Mesendoderm (in vitro differentiated cells): ENCODE measurements around the gene STX11.
"Not testable (repeated sequence)": the region's sequence is repeated elsewhere in the genome, so short reads cannot be mapped to it uniquely, and the experiment has no call there.

Source experiments
- DNase-seq: peaks from one replicate; pipeline ENCODE4 v3.0.0; 2013
- H2AK5ac ChIP-seq: 2 replicates; pipeline ENCODE4 v1.6.1; 2013; ENCODE audit warnings: low read length, inconsistent platforms
- H2BK120ac ChIP-seq: 2 replicates; pipeline ENCODE4 v1.6.1; 2013; ENCODE audit warnings: low read depth, mild to moderate bottlenecking, low read length, moderate library complexity, mixed read lengths
- H2BK15ac ChIP-seq: replicated peaks from 2 replicates; pipeline ENCODE4 v1.6.1; 2013; ENCODE audit warnings: low read depth, mild to moderate bottlenecking, moderate library complexity
- H2BK5ac ChIP-seq: 2 replicates; pipeline ENCODE4 v1.6.1; 2013; ENCODE audit warnings: low read length, inconsistent platforms
- H3K18ac ChIP-seq: 2 replicates; pipeline ENCODE4 v1.6.1; 2013; ENCODE audit warnings: mild to moderate bottlenecking, low read length, mixed read lengths
- H3K23ac ChIP-seq: one replicate; pipeline ENCODE4 v1.6.1; 2013; ENCODE audit warnings: low read length
- H3K27ac ChIP-seq: 2 replicates; pipeline ENCODE4 v1.5.1; 2013; ENCODE audit warnings: low read depth, mild to moderate bottlenecking, inconsistent platforms, low read length, moderate library complexity
- H3K27me3 ChIP-seq: 2 replicates; pipeline ENCODE4 v1.6.1; 2013; ENCODE audit warnings: low read length, control low read depth, mild to moderate bottlenecking, inconsistent platforms; ENCODE audit not compliant: insufficient read depth, poor library complexity
- H3K36me3 ChIP-seq: 2 replicates; pipeline ENCODE4 v1.6.1; 2013; ENCODE audit warnings: low read length, inconsistent platforms; ENCODE audit not compliant: control insufficient read depth, insufficient read depth
- H3K4ac ChIP-seq: one replicate; pipeline ENCODE4 v1.6.1; 2013; ENCODE audit warnings: low read depth, mild to moderate bottlenecking, low read length, moderate library complexity
- H3K4me1 ChIP-seq: 2 replicates; pipeline ENCODE4 v1.6.1; 2013; ENCODE audit warnings: low read depth, low read length, inconsistent platforms; ENCODE audit not compliant: control insufficient read depth
- H3K4me2 ChIP-seq: 2 replicates; pipeline ENCODE4 v1.6.1; 2013; ENCODE audit warnings: low read length
- H3K4me3 ChIP-seq: 2 replicates; pipeline ENCODE4 v1.5.1; 2013; ENCODE audit warnings: mild to moderate bottlenecking, low read length
- H3K56ac ChIP-seq: one replicate; pipeline ENCODE4 v1.6.1; 2013; ENCODE audit warnings: low read length
- H3K79me1 ChIP-seq: 2 replicates; pipeline ENCODE4 v1.6.1; 2013; ENCODE audit warnings: low read length, inconsistent platforms
- H3K79me2 ChIP-seq: 2 replicates; pipeline ENCODE4 v1.6.1; 2013; ENCODE audit warnings: mild to moderate bottlenecking, low read length; ENCODE audit not compliant: control insufficient read depth, insufficient read depth
- H3K9ac ChIP-seq: 2 replicates; pipeline ENCODE4 v1.6.1; 2013; ENCODE audit warnings: low read length, inconsistent platforms
- H4K5ac ChIP-seq: one replicate; pipeline ENCODE4 v1.6.1; 2013; ENCODE audit warnings: low read length
- H4K8ac ChIP-seq: one replicate; pipeline ENCODE4 v1.6.1; 2013; ENCODE audit warnings: low read depth, mild to moderate bottlenecking, control low read depth, low read length, moderate library complexity
- WGBS: extraction: QIAGEN DNeasy Blood & Tissue Kit; methylation state at CpG from one replicate; pipeline ENCODE4 v1.1.7; 2013; ENCODE audit warnings: low lambda C conversion rate, missing lambda C conversion rate; ENCODE audit not compliant: insufficient coverage; ENCODE audit errors: extremely low coverage; 5-methylcytosine and 5-hydroxymethylcytosine counted together

Gene STX11

DNA sequence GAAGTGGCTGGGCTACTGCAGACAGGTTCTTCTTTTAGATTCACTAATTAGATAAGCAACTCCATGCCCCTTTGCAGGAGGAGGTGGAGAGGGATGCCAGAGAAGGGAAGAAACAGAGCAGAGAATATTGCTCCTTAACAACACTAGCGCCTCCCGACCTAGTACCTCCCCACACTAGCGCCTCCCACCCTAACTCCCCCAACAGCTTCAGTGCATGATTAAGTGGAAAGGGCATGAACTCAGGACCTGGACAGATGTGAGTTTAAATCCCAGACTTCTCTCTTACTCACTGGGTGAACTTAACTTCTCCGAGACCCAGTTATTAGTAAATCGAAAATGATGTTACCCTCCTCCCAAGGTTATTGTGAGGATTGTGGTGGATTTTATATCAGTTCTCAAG lies 25.7 kb downstream of the STX11 start:
- H3K27me3 ChIP-seq: no peaks in the 10 kb centered on the region
- no peaks in the 10 kb centered on the region for H3K4me1 ChIP-seq
- H3K79me1 ChIP-seq: no peaks in the 10 kb centered on the region
- no peaks in the 10 kb centered on the region for H3K79me2 ChIP-seq
- H3K36me3 ChIP-seq: no peaks in the 10 kb centered on the region
- no peak overlapping the region for H3K9ac ChIP-seq
- no peak overlapping the region for H3K56ac ChIP-seq
- no peak overlapping the region for H2BK15ac ChIP-seq
- no peak overlapping the region for H2AK5ac ChIP-seq
- no peak overlapping the region for H3K4me2 ChIP-seq
- H2BK120ac ChIP-seq: no peak overlapping the region
- no peak overlapping the region for H2BK5ac ChIP-seq
- no peak overlapping the region for H4K8ac ChIP-seq
- no peak overlapping the region for H3K27ac ChIP-seq
- no CpG with 5 or more reads among the region's 5 CpGs for WGBS
- H3K4ac ChIP-seq: no peak overlapping the region
- no peak overlapping the region for H3K23ac ChIP-seq
- no peak overlapping the region for H3K18ac ChIP-seq
- no peak overlapping the region for H3K4me3 ChIP-seq
- H4K5ac ChIP-seq: no peak overlapping the region
- no peak for DNase-seq

- H3K79me2 ChIP-seq: no peaks in the 10 kb centered on the region
- H2AK5ac ChIP-seq: no peak overlapping the region
- H2BK120ac ChIP-seq: no peak overlapping the region
- no peak overlapping the region for H4K8ac ChIP-seq
- H3K4me2 ChIP-seq: no peak overlapping the region
- no peak for DNase-seq
- no peak overlapping the region for H3K4me3 ChIP-seq
- no peaks in the 10 kb centered on the region for H3K79me1 ChIP-seq
- WGBS: no CpG with 5 or more reads among the region's 3 CpGs
- no peak overlapping the region for H3K18ac ChIP-seq
- no peak overlapping the region for H2BK15ac ChIP-seq
- H3K23ac ChIP-seq: no peak overlapping the region
- H3K56ac ChIP-seq: no peak overlapping the region
- H3K4ac ChIP-seq: no peak overlapping the region
- no peaks in the 10 kb centered on the region for H3K4me1 ChIP-seq
- no peak overlapping the region for H4K5ac ChIP-seq
- no peaks in the 10 kb centered on the region for H3K27me3 ChIP-seq
- H3K27ac ChIP-seq: no peak overlapping the region
- H3K36me3 ChIP-seq: no peaks in the 10 kb centered on the region
- H2BK5ac ChIP-seq: no peak overlapping the region
- no peak overlapping the region for H3K9ac ChIP-seq
Observed at GRCh38 chr6:144177726-144178125, 27.4 kb downstream of the STX11 start.

DNA sequence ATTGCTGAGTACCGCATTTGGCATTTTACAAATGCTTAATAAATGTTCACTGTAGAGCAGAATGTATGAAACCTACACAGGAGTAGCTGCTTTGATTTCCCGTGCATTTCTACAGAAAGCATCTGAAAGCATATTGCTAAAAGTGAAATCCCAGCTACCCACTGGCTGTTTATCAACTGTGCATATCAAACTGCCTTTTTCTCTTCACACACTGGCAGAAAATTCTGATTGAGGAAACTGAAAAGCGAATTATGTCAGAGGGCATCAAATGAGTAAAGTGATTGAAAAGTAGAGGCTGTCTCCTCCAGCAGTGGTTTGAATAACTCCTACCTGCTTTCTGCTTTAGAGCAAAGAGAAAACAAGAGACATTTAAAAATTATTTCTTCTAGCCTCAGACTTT lies 28.0 kb downstream of the STX11 start:
- H3K4ac ChIP-seq: no peak overlapping the region

GRCh38 chr6:144179237-144179636 lies 28.9 kb downstream of the STX11 start:
- H2AK5ac ChIP-seq: no peak overlapping the region
- H4K5ac ChIP-seq: no peak overlapping the region
- H3K56ac ChIP-seq: no peak overlapping the region
- no peak overlapping the region for H3K4me3 ChIP-seq
- H3K79me2 ChIP-seq: no peaks in the 10 kb centered on the region
- H2BK120ac ChIP-seq: no peak overlapping the region
- no peak overlapping the region for H3K9ac ChIP-seq
- H3K27me3 ChIP-seq: no peaks in the 10 kb centered on the region
- no peak overlapping the region for H3K23ac ChIP-seq
- no peak overlapping the region for H3K18ac ChIP-seq
- H2BK5ac ChIP-seq: no peak overlapping the region
- no peak for DNase-seq
- no peak overlapping the region for H3K4me2 ChIP-seq
- no peaks in the 10 kb centered on the region for H3K79me1 ChIP-seq
- no peaks in the 10 kb centered on the region for H3K36me3 ChIP-seq
- H4K8ac ChIP-seq: no peak overlapping the region
- WGBS: no CpG with 5 or more reads among the region's 4 CpGs
- H3K4me1 ChIP-seq: no peaks in the 10 kb centered on the region
- H2BK15ac ChIP-seq: no peak overlapping the region
- H3K27ac ChIP-seq: no peak overlapping the region
- no peak overlapping the region for H3K4ac ChIP-seq

More for the DNA sequence above, 28.0 kb downstream of the STX11 start:
- Histone ChIP-seq H3K27me3 (no peaks in the 10 kb centered on the region), H2BK15ac (no peak overlapping the region), H3K18ac (no peak overlapping the region), H3K36me3 (no peaks in the 10 kb centered on the region), H4K5ac (no peak overlapping the region), H3K9ac (no peak overlapping the region), H3K27ac (no peak overlapping the region), H2AK5ac (no peak overlapping the region), H3K4me1 (no peaks in the 10 kb centered on the region), H2BK5ac (no peak overlapping the region), H3K56ac (no peak overlapping the region), H2BK120ac (no peak overlapping the region), H3K4me3 (no peak overlapping the region), H3K23ac (no peak overlapping the region), H4K8ac (no peak overlapping the region), H3K4me2 (no peak overlapping the region), H3K79me2 (no peaks in the 10 kb centered on the region), H3K79me1 (no peaks in the 10 kb centered on the region)
- no peak for DNase-seq
- no CpG with 5 or more reads among the region's 3 CpGs for WGBS

GRCh38 chr6:144179828-144180227 lies 29.5 kb downstream of the STX11 start:
- Histone ChIP-seq H3K27me3 (no peaks in the 10 kb centered on the region), H2BK120ac (no peak overlapping the region), H2BK5ac (no peak overlapping the region), H3K4me1 (no peaks in the 10 kb centered on the region), H3K27ac (no peak overlapping the region), H3K36me3 (no peaks in the 10 kb centered on the region), H2AK5ac (no peak overlapping the region), H4K8ac (no peak overlapping the region), H3K79me2 (no peaks in the 10 kb centered on the region), H3K4ac (no peak overlapping the region), H2BK15ac (no peak overlapping the region), H3K56ac (no peak overlapping the region), H3K79me1 (no peaks in the 10 kb centered on the region), H4K5ac (no peak overlapping the region), H3K23ac (no peak overlapping the region), H3K18ac (no peak overlapping the region), H3K4me3 (no peak overlapping the region), H3K4me2 (no peak overlapping the region), H3K9ac (no peak overlapping the region)
- DNase-seq: no peak
- no CpG with 5 or more reads among the region's 2 CpGs for WGBS

GRCh38 chr6:144180354-144180753 lies 30.0 kb downstream of the STX11 start:
- not testable (repeated sequence) for H4K5ac ChIP-seq, H2BK5ac ChIP-seq, H3K18ac ChIP-seq, H3K56ac ChIP-seq, H3K23ac ChIP-seq, H3K27me3 ChIP-seq, H4K8ac ChIP-seq, H3K27ac ChIP-seq, H3K36me3 ChIP-seq, H3K9ac ChIP-seq, H2BK15ac ChIP-seq, H3K4me3 ChIP-seq, H3K79me2 ChIP-seq, H3K4me1 ChIP-seq, H3K79me1 ChIP-seq, H3K4me2 ChIP-seq, H3K4ac ChIP-seq, H2BK120ac ChIP-seq, H2AK5ac ChIP-seq, DNase-seq
- WGBS: no CpG with 5 or more reads among the region's 1 CpG
